ENCODE measurements around the gene DKKL1. TPM values are rescaled to one million over a fixed set of nuclear protein-coding genes. Genes with fewer than 3 reads are reported as not detected.

The DKKL1 gene
- total RNA-seq, 1 donor from 2014 or later, result not detected

- no peak for TF ChIP-seq CTCF (IDR thresholded peaks at IDR 0.05)
- no peaks in the 10 kb centered on the region for H3K27me3 ChIP-seq
- H3K9me3 ChIP-seq, result no peaks in the 10 kb centered on the region
- DNase-seq (ENCODE audit: low spot score in 2 of 2), result no peak
- intact Hi-C loops (cut with DNase I), result no loop called here
- H3K4me1 ChIP-seq, result peaks cover 6 to 13% of the 10 kb centered on the region in 2 donors
- no peak overlapping the region for H3K27ac ChIP-seq
- peaks cover 41 to 52% of the 10 kb centered on the region in 2 donors for H3K36me3 ChIP-seq
- no peak overlapping the region for H3K4me3 ChIP-seq
Measured at GRCh38 chr19:49343123-49343522, 20.6 kb upstream of the DKKL1 start.

DNA sequence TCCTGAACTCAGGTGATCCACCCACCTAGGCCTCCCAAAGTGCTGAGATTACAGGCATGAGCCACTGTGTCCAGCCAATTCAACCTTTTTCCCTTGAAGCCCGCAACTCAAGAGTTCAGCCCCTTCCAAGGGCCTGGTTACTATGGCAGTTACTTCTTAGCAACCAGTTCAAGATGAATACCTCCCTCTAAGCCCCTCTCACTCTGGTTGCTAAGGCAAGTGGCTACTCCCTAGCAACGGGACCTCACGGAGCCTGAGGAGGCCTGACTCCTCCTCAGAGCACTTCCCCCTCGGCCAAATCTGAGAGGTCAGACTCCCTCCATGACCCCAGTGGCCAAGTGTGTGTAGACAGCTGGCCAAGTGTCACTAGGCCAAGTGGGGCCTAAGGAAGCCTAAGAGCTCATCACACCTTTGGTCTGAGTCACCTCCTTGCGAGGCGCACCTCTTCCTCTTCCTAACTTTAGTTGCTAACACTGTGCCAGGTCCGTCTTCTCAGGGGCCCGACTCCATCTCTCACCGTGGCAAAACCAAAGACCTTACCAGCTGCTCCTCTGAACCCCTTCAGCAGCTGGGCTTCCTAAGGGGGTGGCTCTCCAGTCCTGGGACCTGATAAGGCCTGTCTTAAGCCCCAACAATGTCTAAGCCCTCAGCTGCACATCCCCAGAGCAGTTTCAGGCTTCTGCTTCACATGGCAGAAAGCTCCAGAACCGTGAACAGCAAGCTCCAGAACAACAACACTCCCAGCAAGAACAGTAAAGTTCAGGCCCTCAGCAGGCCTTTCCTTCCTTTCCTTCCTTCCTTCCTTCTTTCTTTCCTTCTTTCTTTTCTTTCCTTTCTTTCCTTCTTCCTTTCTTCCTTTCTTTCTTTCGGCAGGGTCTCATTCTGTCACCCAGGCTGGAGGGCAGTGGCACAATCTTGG lies 18.9 kb upstream of the DKKL1 start:
- Histone ChIP-seq H3K27me3 (no peaks in the 10 kb centered on the region), H3K4me3 (no peak overlapping the region), H3K4me1 (peaks cover 3 to 5% of the 10 kb centered on the region in 2 donors), H3K27ac (no peak overlapping the region), H3K36me3 (peaks cover 47 to 68% of the 10 kb centered on the region in 2 donors), H3K9me3 (no peaks in the 10 kb centered on the region)
- intact Hi-C loops (cut with DNase I), result no loop called here
- TF ChIP-seq CTCF (IDR thresholded peaks at IDR 0.05), result no peak
- DNase-seq (ENCODE audit: low spot score in 2 of 2), result no peak

DNA sequence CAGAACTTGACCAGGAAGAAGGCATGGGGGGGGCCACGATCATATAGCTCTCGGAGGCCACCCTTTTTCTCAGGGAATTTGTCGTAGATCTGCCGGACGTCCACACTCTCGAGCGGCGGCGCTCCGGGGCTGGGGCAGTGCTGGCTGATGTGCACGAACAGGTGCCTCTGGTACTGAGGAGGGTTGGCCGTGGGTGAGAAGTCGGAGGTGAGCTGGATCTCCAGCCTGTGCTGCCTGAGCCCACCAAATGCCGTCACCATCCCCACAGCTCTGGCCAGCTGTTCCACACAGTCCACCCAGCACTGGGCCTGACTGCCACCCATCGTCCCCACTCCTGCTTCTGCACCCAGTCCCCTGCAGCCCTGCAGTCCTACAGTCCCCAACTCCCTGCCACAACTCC lies 16.5 kb upstream of the DKKL1 start:
- Histone ChIP-seq H3K4me1 (no peaks in the 10 kb centered on the region), H3K27ac (no peak overlapping the region), H3K4me3 (no peak overlapping the region), H3K9me3 (no peaks in the 10 kb centered on the region), H3K36me3 (peaks cover 52 to 85% of the 10 kb centered on the region in 2 donors), H3K27me3 (no peaks in the 10 kb centered on the region)
- DNase-seq (ENCODE audit: low spot score in 2 of 2), result no peak
- intact Hi-C loops (cut with DNase I), result no loop called here
- no peak for TF ChIP-seq CTCF (IDR thresholded peaks at IDR 0.05)

GRCh38 chr19:49347835-49348234 lies 15.8 kb upstream of the DKKL1 start:
- H3K36me3 ChIP-seq, result peaks cover 48 to 79% of the 10 kb centered on the region in 2 donors
- DNase-seq (ENCODE audit: low spot score in 2 of 2), result no peak
- H3K4me3 ChIP-seq, result no peak overlapping the region
- H3K4me1 ChIP-seq, result no peaks in the 10 kb centered on the region
- no peaks in the 10 kb centered on the region for H3K27me3 ChIP-seq
- no peaks in the 10 kb centered on the region for H3K9me3 ChIP-seq
- intact Hi-C loops (cut with DNase I), result no loop called here
- no peak overlapping the region for H3K27ac ChIP-seq
- no peak for TF ChIP-seq CTCF (IDR thresholded peaks at IDR 0.05)

GRCh38 chr19:49348305-49349189 lies 15.1 kb upstream of the DKKL1 start:
- no peak overlapping the region for H3K27ac ChIP-seq
- no peaks in the 10 kb centered on the region for H3K4me1 ChIP-seq
- H3K9me3 ChIP-seq, result no peaks in the 10 kb centered on the region
- H3K27me3 ChIP-seq, result no peaks in the 10 kb centered on the region
- TF ChIP-seq CTCF (IDR thresholded peaks at IDR 0.05), result no peak
- no peak overlapping the region for H3K4me3 ChIP-seq
- H3K36me3 ChIP-seq, result peaks cover 49 to 74% of the 10 kb centered on the region in 2 donors
- DNase-seq (ENCODE audit: low spot score in 2 of 2), result no peak
- intact Hi-C loops (cut with DNase I), result no loop called here
